ENCODE measurements around the gene PRUNE2.
"Not testable (repeated sequence)": the region's sequence is repeated elsewhere in the genome, so short reads cannot be mapped to it uniquely, and the experiment has no call there.

The PRUNE2 gene

GRCh38 chr9:76692458-76693129 lies 213.3 kb downstream of the PRUNE2 start:
- no peak for DNase-seq (ENCODE audit: low read depth, low spot score)

GRCh38 chr9:76691517-76692313 lies 214.2 kb downstream of the PRUNE2 start:
- DNase-seq (ENCODE audit: low read depth, low spot score), result no peak

GRCh38 chr9:76690973-76691370 lies 214.9 kb downstream of the PRUNE2 start:
- no peak for DNase-seq (ENCODE audit: low read depth, low spot score)

GRCh38 chr9:76690246-76690972 lies 215.5 kb downstream of the PRUNE2 start:
- DNase-seq (ENCODE audit: low read depth, low spot score), result no peak

- DNase-seq (ENCODE audit: low read depth, low spot score), result no peak
Measured at GRCh38 chr9:76688471-76689238, 217.3 kb downstream of the PRUNE2 start.

- no peak for DNase-seq (ENCODE audit: low read depth, low spot score)
Measured at GRCh38 chr9:76687861-76688391, 218.0 kb downstream of the PRUNE2 start.

- DNase-seq (ENCODE audit: low read depth, low spot score), result no peak
Measured at GRCh38 chr9:76686756-76687155, 219.2 kb downstream of the PRUNE2 start.

GRCh38 chr9:76684213-76684612 lies 221.7 kb downstream of the PRUNE2 start:
- no peak for DNase-seq (ENCODE audit: low read depth, low spot score)

GRCh38 chr9:76681556-76681955 lies 224.4 kb downstream of the PRUNE2 start:
- no peak for DNase-seq (ENCODE audit: low read depth, low spot score)

GRCh38 chr9:76680716-76681425 lies 225.0 kb downstream of the PRUNE2 start:
- no peak for DNase-seq (ENCODE audit: low read depth, low spot score)

GRCh38 chr9:76677481-76678055 lies 228.3 kb downstream of the PRUNE2 start:
- no peak for DNase-seq (ENCODE audit: low read depth, low spot score)

- no peak for DNase-seq (ENCODE audit: low read depth, low spot score)
Measured at GRCh38 chr9:76676857-76677256, 229.1 kb downstream of the PRUNE2 start.

- no peak for DNase-seq (ENCODE audit: low read depth, low spot score)
Measured at GRCh38 chr9:76667521-76667957, 238.4 kb downstream of the PRUNE2 start.

GRCh38 chr9:76665966-76666365 lies 239.9 kb downstream of the PRUNE2 start:
- not testable (repeated sequence) for DNase-seq (ENCODE audit: low read depth, low spot score)

- no peak for DNase-seq (ENCODE audit: low read depth, low spot score)
Measured at GRCh38 chr9:76665458-76665857, 240.5 kb downstream of the PRUNE2 start.

- DNase-seq (ENCODE audit: low read depth, low spot score), result no peak
Measured at GRCh38 chr9:76664120-76664519, 241.8 kb downstream of the PRUNE2 start.

GRCh38 chr9:76662476-76663281 lies 243.2 kb downstream of the PRUNE2 start:
- DNase-seq (ENCODE audit: low read depth, low spot score), result no peak

GRCh38 chr9:76658510-76659231 lies 247.2 kb downstream of the PRUNE2 start:
- no peak for DNase-seq (ENCODE audit: low read depth, low spot score)

GRCh38 chr9:76657265-76657664 lies 248.6 kb downstream of the PRUNE2 start:
- DNase-seq (ENCODE audit: low read depth, low spot score), result no peak

Data from activated CD4-positive, CD25-positive, alpha-beta regulatory T cell treated with anti-CD3 and anti-CD28 coated beads, Interleukin-2, amount 50 U/mL, for 16 hours (primary cell).